ENCODE measurements around the gene TMEM123. TPM values are rescaled to one million over a fixed set of nuclear protein-coding genes. Genes with fewer than 3 reads are reported as not detected.

TMEM123 gene
- total and polyA plus RNA-seq, 2 donors (not counting 1 experiment from before 2014, with no cell fraction given), result 36.7 to 422 TPM

DNA sequence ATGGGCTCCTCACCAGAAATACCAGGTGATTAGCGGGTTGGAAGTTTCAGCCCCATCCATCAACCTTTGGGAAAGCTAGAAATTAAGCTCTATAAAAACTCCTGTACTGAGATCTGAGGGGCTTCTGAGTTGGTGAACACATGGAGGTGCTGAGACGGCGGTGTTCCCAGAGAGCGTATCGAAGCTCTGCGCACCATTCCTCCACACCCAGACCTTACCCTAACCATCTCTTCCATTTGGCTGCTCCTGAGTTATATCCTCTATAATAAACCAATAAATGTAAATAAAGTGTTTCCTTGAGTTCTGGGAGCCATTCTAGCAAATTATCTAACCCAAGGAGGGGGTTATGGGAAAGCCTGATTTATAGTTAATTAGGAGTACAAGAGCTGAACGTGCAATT is 41.4 kb downstream of the TMEM123 start:
- H3K36me3 ChIP-seq (replicated peaks in 1 of 2; ENCODE audit: control extremely low read depth in 1 of 2, control insufficient read depth in 1 of 2, extremely low read depth in 1 of 2, insufficient read depth in 2 of 2, low read length in 1 of 2), result peaks cover 0 to 3% of the 10 kb centered on the region in 2 experiments
- POLR2A ChIA-PET, result no interaction called here
- H3K27ac Mint-ChIP-seq, result no peak overlapping the region
- H3K4me1 Mint-ChIP-seq, result peaks cover 49% of the 10 kb centered on the region
- intact Hi-C loops (cut with micrococcal nuclease), result no loop called here
- H2AFZ ChIP-seq (ENCODE audit: insufficient read depth, low read depth, low read length, poor library complexity, severe bottlenecking), result no peak overlapping the region
- no peak overlapping the region for H3K4me3 Mint-ChIP-seq
- H3K4me3 ChIP-seq (ENCODE audit: control extremely low read depth in 1 of 5, extremely low read depth in 1 of 5, insufficient read depth in 1 of 5, low read depth in 2 of 5, low read length in 4 of 5), result no peak overlapping the region
- H3K9ac ChIP-seq (ENCODE audit: low read length), result no peak overlapping the region
- DNase-seq (no peak), ATAC-seq (ENCODE audit: low read depth) (no peak)
- CTCF ChIA-PET, result interaction anchor here (0.9 kb wide), 1 partner anchor 85 kb away, joined by 3 read pairs; no protein-coding TSS in a partner anchor
- no peaks in the 10 kb centered on the region for H3K27me3 ChIP-seq (replicated peaks in 1 of 4; ENCODE audit: control extremely low read depth in 1 of 4, control insufficient read depth in 3 of 4, insufficient read depth in 4 of 4, low read length in 3 of 4)
- H3K4me2 ChIP-seq (replicated peaks; ENCODE audit: low read depth, low read length, poor library complexity, severe bottlenecking), result no peak overlapping the region
- no peak overlapping the region for H3K27ac ChIP-seq (ENCODE audit: low read length in 2 of 2)
- peaks cover 47% of the 10 kb centered on the region for H4K20me1 ChIP-seq (ENCODE audit: control insufficient read depth, insufficient read depth, low read length, poor library complexity, severe bottlenecking)
- H3K27me3 Mint-ChIP-seq, result no peaks in the 10 kb centered on the region
- peaks cover 95% of the 10 kb centered on the region for H3K79me2 ChIP-seq (ENCODE audit: control insufficient read depth, insufficient read depth, low read length)
- H3K4me1 ChIP-seq (ENCODE audit: control insufficient read depth in 2 of 2, insufficient read depth in 2 of 2, low read length in 2 of 2), result peaks cover 8 to 9% of the 10 kb centered on the region in 2 donors
- H3K9me3 Mint-ChIP-seq (ENCODE audit: insufficient read depth), result peaks cover 2% of the 10 kb centered on the region
- H3K9me3 ChIP-seq (ENCODE audit: control extremely low read depth in 1 of 3, control insufficient read depth in 2 of 3, insufficient read depth in 1 of 3, low read length in 2 of 3), result peaks cover 0 to 4% (median 2%) of the 10 kb centered on the region in 3 donors
- WGBS (ENCODE audit: insufficient coverage), result 78% methylated on average over 1 of the region's 7 CpGs
- TF ChIP-seq EZH2 (IDR thresholded peaks at IDR 0.05; ENCODE audit: borderline replicate concordance, insufficient read depth, low read depth, low read length, poor library complexity, severe bottlenecking), result no peak

GRCh38 chr11:102410382-102410784 is 42.2 kb downstream of the TMEM123 start:
- ChIA-PET POLR2A (no interaction called here), CTCF (interaction anchor here (1.9 kb wide), 1 partner anchor 20 kb away, joined by 10 read pairs; no protein-coding TSS in a partner anchor)
- Histone ChIP-seq H3K36me3 (replicated peaks in 1 of 2; ENCODE audit: control extremely low read depth in 1 of 2, control insufficient read depth in 1 of 2, extremely low read depth in 1 of 2, insufficient read depth in 2 of 2, low read length in 1 of 2) (peaks cover 0 to 7% of the 10 kb centered on the region in 2 experiments), H3K27ac (ENCODE audit: low read length in 2 of 2) (no peak overlapping the region), H3K4me1 (ENCODE audit: control insufficient read depth in 2 of 2, insufficient read depth in 2 of 2, low read length in 2 of 2) (peaks cover 6% of the 10 kb centered on the region in 2 donors), H3K9ac (ENCODE audit: low read length) (no peak overlapping the region), H3K4me3 (ENCODE audit: control extremely low read depth in 1 of 5, extremely low read depth in 1 of 5, insufficient read depth in 1 of 5, low read depth in 2 of 5, low read length in 4 of 5) (no peak overlapping the region), H2AFZ (ENCODE audit: insufficient read depth, low read depth, low read length, poor library complexity, severe bottlenecking) (no peak overlapping the region), H3K4me2 (replicated peaks; ENCODE audit: low read depth, low read length, poor library complexity, severe bottlenecking) (no peak overlapping the region), H3K9me3 (ENCODE audit: control extremely low read depth in 1 of 3, control insufficient read depth in 2 of 3, insufficient read depth in 1 of 3, low read length in 2 of 3) (no peaks in the 10 kb centered on the region), H3K27me3 (replicated peaks in 1 of 4; ENCODE audit: control extremely low read depth in 1 of 4, control insufficient read depth in 3 of 4, insufficient read depth in 4 of 4, low read length in 3 of 4) (no peaks in the 10 kb centered on the region), H4K20me1 (ENCODE audit: control insufficient read depth, insufficient read depth, low read length, poor library complexity, severe bottlenecking) (peaks cover 51% of the 10 kb centered on the region), H3K79me2 (ENCODE audit: control insufficient read depth, insufficient read depth, low read length) (peaks cover 96% of the 10 kb centered on the region)
- 100% methylated on average over 3 of the region's 5 CpGs for WGBS (ENCODE audit: insufficient coverage)
- Mint-ChIP-seq H3K27me3 (no peaks in the 10 kb centered on the region), H3K27ac (no peak overlapping the region), H3K9me3 (ENCODE audit: insufficient read depth) (no peaks in the 10 kb centered on the region), H3K4me1 (peaks cover 46% of the 10 kb centered on the region), H3K4me3 (no peak overlapping the region)
- DNase-seq (no peak), ATAC-seq (ENCODE audit: low read depth) (no peak)
- no peak for TF ChIP-seq EZH2 (IDR thresholded peaks at IDR 0.05; ENCODE audit: borderline replicate concordance, insufficient read depth, low read depth, low read length, poor library complexity, severe bottlenecking)
- TF ChIP-seq, protein P1, sequence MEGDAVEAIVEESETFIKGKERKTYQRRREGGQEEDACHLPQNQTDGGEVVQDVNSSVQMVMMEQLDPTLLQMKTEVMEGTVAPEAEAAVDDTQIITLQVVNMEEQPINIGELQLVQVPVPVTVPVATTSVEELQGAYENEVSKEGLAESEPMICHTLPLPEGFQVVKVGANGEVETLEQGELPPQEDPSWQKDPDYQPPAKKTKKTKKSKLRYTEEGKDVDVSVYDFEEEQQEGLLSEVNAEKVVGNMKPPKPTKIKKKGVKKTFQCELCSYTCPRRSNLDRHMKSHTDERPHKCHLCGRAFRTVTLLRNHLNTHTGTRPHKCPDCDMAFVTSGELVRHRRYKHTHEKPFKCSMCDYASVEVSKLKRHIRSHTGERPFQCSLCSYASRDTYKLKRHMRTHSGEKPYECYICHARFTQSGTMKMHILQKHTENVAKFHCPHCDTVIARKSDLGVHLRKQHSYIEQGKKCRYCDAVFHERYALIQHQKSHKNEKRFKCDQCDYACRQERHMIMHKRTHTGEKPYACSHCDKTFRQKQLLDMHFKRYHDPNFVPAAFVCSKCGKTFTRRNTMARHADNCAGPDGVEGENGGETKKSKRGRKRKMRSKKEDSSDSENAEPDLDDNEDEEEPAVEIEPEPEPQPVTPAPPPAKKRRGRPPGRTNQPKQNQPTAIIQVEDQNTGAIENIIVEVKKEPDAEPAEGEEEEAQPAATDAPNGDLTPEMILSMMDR (IDR thresholded peaks at IDR 0.05), result no peak
- intact Hi-C loops (cut with micrococcal nuclease), result no loop called here

All from B cell (primary cell).